Stimulated activated CD4-positive, alpha-beta T cell treated with anti-CD3 and anti-CD28 coated beads, Interleukin-4, amount 100 ng/mL, for 1 hour (primary cell): ENCODE data around the gene FASTKD3.

Source experiments
- DNase-seq: peaks from one replicate; pipeline ENCODE4 v3.0.0-alpha.2; 2020

The FASTKD3 gene

GRCh38 chr5:7877851-7878250, 9.0 kb upstream of the FASTKD3 start:
- no peak for DNase-seq

- no peak for DNase-seq
These were observed 8.0 kb upstream of the FASTKD3 start for GRCh38 chr5:7876867-7877266.

- no peak for DNase-seq
These were observed 6.3 kb upstream of the FASTKD3 start for GRCh38 chr5:7875151-7875550.

- no peak for DNase-seq
These were observed 5.8 kb upstream of the FASTKD3 start for GRCh38 chr5:7874639-7875038.

- no peak for DNase-seq
These were observed 4.4 kb upstream of the FASTKD3 start for GRCh38 chr5:7873216-7873615.

- no peak for DNase-seq
These were observed 3.8 kb upstream of the FASTKD3 start for GRCh38 chr5:7872517-7873130.

GRCh38 chr5:7871653-7872052, 2.8 kb upstream of the FASTKD3 start:
- no peak for DNase-seq

GRCh38 chr5:7869474-7870136, 774 bp upstream of the FASTKD3 start:
- DNase-seq: peak; percentile 41

- no peak for DNase-seq
These were observed 431 bp downstream of the FASTKD3 start for GRCh38 chr5:7868427-7868772.

- no peak for DNase-seq
These were observed 1.6 kb downstream of the FASTKD3 start for GRCh38 chr5:7867260-7867659.

GRCh38 chr5:7866196-7866595, 2.6 kb downstream of the FASTKD3 start:
- DNase-seq: no peak

GRCh38 chr5:7857926-7858632, 10.8 kb downstream of the FASTKD3 start:
- no peak for DNase-seq

- no peak for DNase-seq
These were observed 11.5 kb downstream of the FASTKD3 start for GRCh38 chr5:7857361-7857760.

- DNase-seq: no peak
These were observed 12.0 kb downstream of the FASTKD3 start for GRCh38 chr5:7856855-7857254.

GRCh38 chr5:7855611-7856010, 13.2 kb downstream of the FASTKD3 start:
- no peak for DNase-seq

GRCh38 chr5:7852988-7853387, 15.8 kb downstream of the FASTKD3 start:
- no peak for DNase-seq

GRCh38 chr5:7852542-7852941, 16.3 kb downstream of the FASTKD3 start:
- DNase-seq: no peak

GRCh38 chr5:7851617-7852289, 17.1 kb downstream of the FASTKD3 start:
- no peak for DNase-seq

GRCh38 chr5:7851240-7851592, 17.6 kb downstream of the FASTKD3 start:
- DNase-seq: no peak

- DNase-seq: peak; percentile 22
These were observed 18.2 kb downstream of the FASTKD3 start, which contains the start of gene CFAP90 for GRCh38 chr5:7850395-7851239. CFAP90 (minus strand) TSS chr5:7851133; CDS start chr5:7851021, 112 bp downstream.

- DNase-seq: no peak
These were observed 19.0 kb downstream of the FASTKD3 start for GRCh38 chr5:7849681-7850394.

GRCh38 chr5:7848296-7848695, 20.5 kb downstream of the FASTKD3 start:
- no peak for DNase-seq
